PC-9 (cell line): ENCODE measurements around the gene TRIO. TPM values are rescaled to one million over a fixed set of nuclear protein-coding genes. Genes with fewer than 3 reads are reported as not detected.

Experiments used
- BruUV-seq: library from RNA; stranded (reverse); fragments of 400-500 nt; replicated peaks from 2 replicates; lab custom pipeline; 2021; lab: Mats Ljungman, UMichigan
- CTCF ChIA-PET: fragments of 300-600 bp; sonication (Branson Sonifier 250); formaldehyde crosslinking; loops from one replicate; lab custom pipeline; 2022; ENCODE audit warnings: antibody characterized with exemption; lab: Charles Lee
- POLR2A ChIA-PET: fragments of 300-600 bp; sonication (Branson Sonifier 250); formaldehyde crosslinking; loops from one replicate; lab custom pipeline; 2022; ENCODE audit warnings: antibody characterized with exemption; ENCODE audit not compliant: unreplicated experiment; lab: Charles Lee
- DNase-seq, 2 experiments: peaks; one replicate each; pipeline versions ENCODE4 v3.0.0 to v3.0.0-alpha.2; 2015 to 2022; ENCODE audit warnings: mixed read lengths in 1 of 2
- H2AFZ ChIP-seq: fragments of 200-600 bp; sonication (generic); 2 replicates; pipeline ENCODE4 v1.8.1; 2017; ENCODE audit warnings: antibody characterized with exemption
- H3F3A ChIP-seq: fragments of 200-600 bp; sonication (generic); 2 replicates; pipeline ENCODE4 v1.8.1; 2017; ENCODE audit warnings: antibody characterized with exemption, mild to moderate bottlenecking, low read depth; ENCODE audit not compliant: insufficient read depth
- H3K27ac ChIP-seq: fragments of 200-600 bp; sonication (generic); 2 replicates; pipeline ENCODE4 v1.6.1; 2016; ENCODE audit warnings: mixed run types
- H3K27me3 ChIP-seq: fragments of 200-600 bp; sonication (generic); 2 replicates; pipeline ENCODE4 v1.6.1; 2016; ENCODE audit warnings: low read depth, mixed run types; ENCODE audit not compliant: insufficient read depth
- H3K36me3 ChIP-seq: fragments of 200-600 bp; sonication (generic); 2 replicates; pipeline ENCODE4 v1.6.1; 2016; ENCODE audit warnings: low read depth, mixed run types
- H3K4me1 ChIP-seq: fragments of 200-600 bp; sonication (generic); replicated peaks from 2 replicates; pipeline ENCODE4 v1.6.1; 2016; ENCODE audit warnings: mixed run types; ENCODE audit not compliant: insufficient read depth
- H3K4me2 ChIP-seq: fragments of 200-600 bp; sonication (generic); 2 replicates; pipeline ENCODE4 v1.6.1; 2017; ENCODE audit warnings: mixed run types
- H3K4me3 ChIP-seq: fragments of 200-600 bp; sonication (generic); 2 replicates; pipeline ENCODE4 v1.6.1; 2016; ENCODE audit warnings: mixed run types
- H3K79me2 ChIP-seq: fragments of 200-600 bp; sonication (generic); 2 replicates; pipeline ENCODE4 v1.6.1; 2017; ENCODE audit warnings: low read depth, mixed run types
- H3K9me2 ChIP-seq: fragments of 200-600 bp; sonication (generic); 2 replicates; pipeline ENCODE4 v1.8.1; 2017; ENCODE audit warnings: mild to moderate bottlenecking; ENCODE audit not compliant: insufficient read depth
- H3K9me3 ChIP-seq: fragments of 200-600 bp; sonication (generic); 2 replicates; pipeline ENCODE4 v1.8.1; 2016; ENCODE audit warnings: low read depth; ENCODE audit not compliant: insufficient read depth
- H4K20me1 ChIP-seq: fragments of 200-600 bp; sonication (generic); 2 replicates; pipeline ENCODE4 v1.8.1; 2017; ENCODE audit not compliant: insufficient read depth
- EZH2 ChIP-seq: fragments of 200-600 bp; sonication (generic); IDR thresholded peaks from 2 replicates; pipeline ENCODE4 v1.8.0; 2017; ENCODE audit warnings: antibody characterized with exemption, low read depth
- intact Hi-C: fragments of 100-400 bp; cut with micrococcal nuclease; formaldehyde crosslinking; loops from one replicate; pipeline ENCODE4 v1.10.0; 2022; ENCODE audit not compliant: unreplicated experiment
- total RNA-seq: library from RNA; stranded (reverse); gene quantifications from 2 replicates; pipeline ENCODE4 v1.2.3, GENCODE V29; 2021
- TF ChIP-seq, protein P1 (sequence below): fragments of 200-600 bp; sonication (generic); conservative IDR thresholded peaks from 2 replicates; pipeline ENCODE4 v1.6.1; 2017; ENCODE audit warnings: mixed run types, antibody characterized with exemption, mild to moderate bottlenecking, moderate library complexity

TRIO gene
- total RNA-seq, 1 experiment from 2014 or later, result 596 TPM

GRCh38 chr5:14128079-14128478 is 15.1 kb upstream of the TRIO start:
- TF ChIP-seq, protein P1, sequence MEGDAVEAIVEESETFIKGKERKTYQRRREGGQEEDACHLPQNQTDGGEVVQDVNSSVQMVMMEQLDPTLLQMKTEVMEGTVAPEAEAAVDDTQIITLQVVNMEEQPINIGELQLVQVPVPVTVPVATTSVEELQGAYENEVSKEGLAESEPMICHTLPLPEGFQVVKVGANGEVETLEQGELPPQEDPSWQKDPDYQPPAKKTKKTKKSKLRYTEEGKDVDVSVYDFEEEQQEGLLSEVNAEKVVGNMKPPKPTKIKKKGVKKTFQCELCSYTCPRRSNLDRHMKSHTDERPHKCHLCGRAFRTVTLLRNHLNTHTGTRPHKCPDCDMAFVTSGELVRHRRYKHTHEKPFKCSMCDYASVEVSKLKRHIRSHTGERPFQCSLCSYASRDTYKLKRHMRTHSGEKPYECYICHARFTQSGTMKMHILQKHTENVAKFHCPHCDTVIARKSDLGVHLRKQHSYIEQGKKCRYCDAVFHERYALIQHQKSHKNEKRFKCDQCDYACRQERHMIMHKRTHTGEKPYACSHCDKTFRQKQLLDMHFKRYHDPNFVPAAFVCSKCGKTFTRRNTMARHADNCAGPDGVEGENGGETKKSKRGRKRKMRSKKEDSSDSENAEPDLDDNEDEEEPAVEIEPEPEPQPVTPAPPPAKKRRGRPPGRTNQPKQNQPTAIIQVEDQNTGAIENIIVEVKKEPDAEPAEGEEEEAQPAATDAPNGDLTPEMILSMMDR, result no peak
- TF ChIP-seq EZH2, result no peak
- ChIA-PET CTCF (no interaction called here), POLR2A (no interaction called here)
- no peaks in the 10 kb centered on the region for H3K27me3 ChIP-seq
- no peaks in the 10 kb centered on the region for H3K79me2 ChIP-seq
- no peaks in the 10 kb centered on the region for H3K9me2 ChIP-seq
- no peaks in the 10 kb centered on the region for H3F3A ChIP-seq
- no peak overlapping the region for H3K4me3 ChIP-seq
- no peaks in the 10 kb centered on the region for H3K4me1 ChIP-seq
- intact Hi-C loops, result no loop called here
- no peak overlapping the region for H3K27ac ChIP-seq
- no peak for DNase-seq
- no peaks in the 10 kb centered on the region for H4K20me1 ChIP-seq
- H2AFZ ChIP-seq, result no peak overlapping the region
- H3K9me3 ChIP-seq, result no peaks in the 10 kb centered on the region
- no peak overlapping the region for H3K4me2 ChIP-seq
- BruUV-seq, result no TSS peak
- no peaks in the 10 kb centered on the region for H3K36me3 ChIP-seq

DNA sequence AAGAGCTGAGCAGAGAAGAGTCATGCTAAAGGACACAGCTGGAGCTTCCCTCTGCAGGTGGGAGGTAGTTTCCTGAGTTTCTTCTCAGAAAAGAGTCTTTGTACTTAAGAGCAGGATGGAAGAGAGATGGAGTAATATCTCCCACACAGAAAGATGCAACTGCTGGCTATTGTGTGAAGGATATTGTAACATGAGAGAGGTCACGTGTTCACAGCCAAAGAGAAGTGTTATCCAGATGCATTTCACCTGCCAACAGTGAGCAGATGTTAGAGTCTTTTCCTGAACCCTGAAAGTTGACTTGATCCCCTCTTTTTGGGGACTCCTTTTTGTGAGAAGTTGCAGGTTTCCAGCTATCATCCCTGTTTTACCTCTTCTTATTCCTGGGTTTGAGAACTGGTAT is 14.0 kb upstream of the TRIO start:
- no peaks in the 10 kb centered on the region for H3K27me3 ChIP-seq
- no peak overlapping the region for H3K4me3 ChIP-seq
- CTCF ChIA-PET, result no interaction called here
- H3K27ac ChIP-seq, result no peak overlapping the region
- TF ChIP-seq, protein P1, result no peak
- intact Hi-C loops, result no loop called here
- no peaks in the 10 kb centered on the region for H3K79me2 ChIP-seq
- no peaks in the 10 kb centered on the region for H3K9me2 ChIP-seq
- DNase-seq, result no peak
- POLR2A ChIA-PET, result no interaction called here
- no peaks in the 10 kb centered on the region for H3F3A ChIP-seq
- no TSS peak for BruUV-seq
- H2AFZ ChIP-seq, result no peak overlapping the region
- no peaks in the 10 kb centered on the region for H3K36me3 ChIP-seq
- H3K4me2 ChIP-seq, result no peak overlapping the region
- no peaks in the 10 kb centered on the region for H3K9me3 ChIP-seq
- no peaks in the 10 kb centered on the region for H4K20me1 ChIP-seq
- no peaks in the 10 kb centered on the region for H3K4me1 ChIP-seq

DNA sequence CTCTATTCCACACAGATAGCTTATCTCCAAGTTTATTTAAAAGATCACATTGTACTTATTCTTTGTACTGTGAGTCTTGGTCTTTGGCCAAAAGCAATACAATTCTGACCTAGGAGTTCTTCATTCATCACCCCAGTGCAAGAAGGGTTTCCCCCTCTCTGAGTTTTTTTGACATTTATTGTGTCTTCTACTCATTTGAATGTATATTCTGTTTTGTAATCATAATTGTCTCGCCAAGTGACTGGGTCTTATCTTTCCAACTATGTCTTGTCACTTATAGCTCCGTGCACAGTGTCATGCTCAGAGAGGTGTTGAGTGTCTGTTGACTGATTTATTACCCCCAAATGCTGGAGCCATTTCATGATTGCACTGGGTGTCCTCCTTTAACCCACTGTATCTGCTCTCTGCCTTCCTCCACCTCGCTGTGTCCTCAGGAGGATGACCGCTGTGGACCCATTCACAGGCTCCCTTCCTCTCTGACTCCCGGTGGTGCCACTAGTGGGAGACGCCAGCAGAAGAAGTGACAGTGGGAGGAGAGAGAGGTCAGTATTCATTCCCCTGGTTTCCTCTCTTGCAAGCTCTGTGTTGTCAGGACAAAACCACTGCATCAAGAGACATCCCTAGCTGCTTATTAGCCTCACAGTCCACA is 11.2 kb upstream of the TRIO start:
- Histone ChIP-seq H3K79me2 (no peaks in the 10 kb centered on the region), H2AFZ (no peak overlapping the region), H3K36me3 (no peaks in the 10 kb centered on the region), H3K4me3 (no peak overlapping the region), H4K20me1 (no peaks in the 10 kb centered on the region), H3K9me3 (no peaks in the 10 kb centered on the region), H3K27me3 (no peaks in the 10 kb centered on the region), H3K4me2 (no peak overlapping the region), H3K27ac (no peak overlapping the region), H3K9me2 (no peaks in the 10 kb centered on the region), H3K4me1 (0 out of 2 replicates have a peak, but pooled peaks cover 3% of the 10 kb centered on the region), H3F3A (no peaks in the 10 kb centered on the region)
- TF ChIP-seq, protein P1, result no peak
- TF ChIP-seq EZH2, result no peak
- ChIA-PET POLR2A (interaction anchor here (0.5 kb wide), 1 partner anchor 13 kb away, joined by 4 read pairs; no protein-coding TSS in a partner anchor), CTCF (interaction anchor here (0.5 kb wide), 1 partner anchor 529 kb away, joined by 6 read pairs; no protein-coding TSS in a partner anchor)
- no peak for DNase-seq
- intact Hi-C loops, result no loop called here
- no TSS peak for BruUV-seq
